Hematopoietic multipotent progenitor cell treated with erythropoietin and hydrocortisone succinate and interleukin-3 and kit ligand, for 17 days (in vitro differentiated cells): Measurements from ENCODE around the gene CASKIN1.
"Not testable (repeated sequence)": the region's sequence is repeated elsewhere in the genome, so short reads cannot be mapped to it uniquely, and the experiment has no call there.

Experiments used
- DNase-seq: peaks from one replicate; pipeline ENCODE4 v3.0.0-alpha.2; 2015; ENCODE audit warnings: low spot score

The CASKIN1 gene

GRCh38 chr16:2196162-2196980 lies at the start of gene CASKIN1:
TSS of gene CASKIN1 (minus strand) at chr16:2196605. CDS start at chr16:2196432, 173 bp downstream.
- DNase-seq = no peak

- no peak for DNase-seq
Measured at GRCh38 chr16:2244926-2245795, 48.8 kb upstream of the CASKIN1 start.

- no peak for DNase-seq
Measured at GRCh38 chr16:2244301-2244700, 47.9 kb upstream of the CASKIN1 start.

GRCh38 chr16:2243781-2244180 lies 47.4 kb upstream of the CASKIN1 start:
- DNase-seq = no peak

GRCh38 chr16:2243031-2243528 lies 46.7 kb upstream of the CASKIN1 start:
- no peak for DNase-seq

- no peak for DNase-seq
Measured at GRCh38 chr16:2242598-2242997, 46.2 kb upstream of the CASKIN1 start.

- DNase-seq = not testable (repeated sequence)
Measured at GRCh38 chr16:2240331-2240730, 43.9 kb upstream of the CASKIN1 start.

GRCh38 chr16:2238838-2239675 lies 42.7 kb upstream of the CASKIN1 start:
- no peak for DNase-seq

- DNase-seq = no peak
Measured at GRCh38 chr16:2238150-2238837, 41.9 kb upstream of the CASKIN1 start.

DNA sequence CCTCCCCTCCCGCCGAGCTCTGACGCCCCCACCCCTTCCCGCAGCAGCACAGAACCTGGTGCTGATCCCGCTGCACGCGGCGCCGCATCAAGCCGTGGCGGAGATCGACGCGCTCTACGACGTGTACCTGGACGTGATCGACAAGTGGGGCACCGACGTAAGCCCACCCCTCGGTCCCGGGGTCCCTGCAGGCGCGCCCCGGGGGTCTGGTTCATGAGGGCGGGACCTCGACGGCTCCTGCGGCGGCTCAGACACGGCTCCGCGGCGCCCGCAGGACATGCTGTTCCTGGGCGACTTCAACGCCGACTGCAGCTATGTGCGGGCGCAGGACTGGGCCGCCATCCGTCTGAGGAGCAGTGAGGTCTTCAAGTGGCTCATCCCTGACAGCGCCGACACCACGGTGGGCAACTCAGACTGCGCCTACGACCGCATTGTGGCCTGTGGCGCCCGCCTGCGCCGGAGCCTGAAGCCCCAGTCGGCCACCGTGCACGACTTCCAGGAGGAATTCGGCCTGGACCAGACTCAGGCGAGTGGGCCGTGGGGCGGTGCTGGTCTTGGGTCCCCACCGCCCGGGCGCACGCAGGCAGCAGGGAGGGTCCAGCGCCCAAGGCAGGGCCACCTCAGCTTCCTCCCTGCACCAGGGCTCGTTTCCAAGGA lies 41.2 kb upstream of the CASKIN1 start:
- no peak for DNase-seq

DNA sequence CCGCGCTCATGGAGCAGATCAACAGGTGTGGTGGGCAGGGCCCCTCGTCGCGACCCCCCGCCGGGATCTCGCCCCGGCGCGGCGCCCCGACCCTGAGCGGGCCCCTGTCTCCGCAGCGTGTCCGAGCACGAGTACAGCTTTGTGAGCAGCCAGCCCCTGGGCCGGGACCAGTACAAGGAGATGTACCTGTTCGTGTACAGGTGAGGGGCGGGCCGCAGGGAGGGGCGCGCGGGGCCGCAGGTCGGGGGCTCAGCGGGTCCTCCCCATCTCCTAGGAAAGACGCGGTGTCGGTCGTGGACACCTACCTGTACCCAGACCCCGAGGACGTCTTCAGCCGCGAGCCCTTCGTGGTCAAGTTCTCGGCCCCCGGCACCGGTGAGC lies 40.7 kb upstream of the CASKIN1 start:
- no peak for DNase-seq

DNA sequence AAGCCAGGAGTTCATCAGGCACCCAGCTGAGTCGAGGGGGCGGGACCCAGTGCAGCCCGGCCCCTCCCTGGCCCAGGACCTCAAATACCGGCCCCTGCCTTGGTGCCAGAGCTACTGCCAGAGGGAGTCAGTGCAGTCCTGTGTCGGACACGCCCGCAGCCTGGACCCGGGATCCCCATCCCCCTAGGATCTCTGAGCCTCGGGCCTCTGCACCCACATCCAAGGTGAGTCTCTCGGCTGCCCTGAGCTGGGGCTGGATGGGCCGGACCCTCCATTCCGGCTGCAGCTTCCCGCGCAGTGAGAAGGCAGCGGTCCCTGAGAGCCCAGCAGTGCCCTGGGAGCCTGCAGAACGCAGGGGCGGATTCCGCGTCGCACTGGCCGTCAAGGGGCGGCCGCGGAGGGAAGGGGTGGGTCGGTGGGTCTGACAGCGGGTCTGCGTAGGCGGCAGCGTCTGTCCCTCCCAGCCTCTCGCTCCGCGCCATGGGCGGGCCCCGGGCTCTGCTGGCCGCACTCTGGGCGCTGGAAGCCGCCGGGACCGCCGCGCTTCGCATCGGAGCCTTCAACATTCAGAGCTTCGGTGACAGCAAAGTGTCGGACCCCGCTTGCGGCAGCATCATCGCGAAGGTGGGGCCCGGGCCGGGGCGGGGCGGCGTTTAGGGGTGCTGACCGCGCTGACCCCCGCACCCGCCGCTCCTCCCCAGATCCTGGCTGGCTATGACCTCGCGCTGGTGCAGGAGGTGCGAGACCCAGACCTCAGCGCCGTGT lies 40.1 kb upstream of the CASKIN1 start, which contains the start of gene DNASE1L2:
Gene DNASE1L2 (plus strand): TSS at position 108 of the 765 bp plus-strand sequence. CDS start 373 bp downstream, at position 481.
- DNase-seq = no peak

GRCh38 chr16:2235695-2236336 lies 39.4 kb upstream of the CASKIN1 start:
- no peak for DNase-seq

DNA sequence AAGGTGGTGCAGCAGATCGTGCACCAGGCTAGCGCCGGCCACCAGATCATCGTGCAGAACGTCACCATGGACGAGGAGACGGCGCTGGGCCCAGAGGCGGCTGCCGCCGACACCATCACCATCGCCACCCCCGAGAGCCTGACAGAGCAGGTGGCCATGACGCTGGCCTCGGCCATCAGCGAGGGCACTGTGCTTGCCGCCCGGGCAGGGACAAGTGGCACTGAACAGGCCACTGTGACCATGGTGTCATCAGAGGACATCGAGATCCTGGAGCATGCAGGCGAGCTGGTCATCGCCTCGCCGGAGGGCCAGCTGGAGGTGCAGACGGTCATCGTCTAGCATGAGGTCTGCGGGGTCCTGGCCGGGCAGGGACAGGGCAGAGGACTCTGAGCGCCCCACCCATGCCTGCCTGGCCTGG lies 38.8 kb upstream of the CASKIN1 start:
- DNase-seq = no peak

DNA sequence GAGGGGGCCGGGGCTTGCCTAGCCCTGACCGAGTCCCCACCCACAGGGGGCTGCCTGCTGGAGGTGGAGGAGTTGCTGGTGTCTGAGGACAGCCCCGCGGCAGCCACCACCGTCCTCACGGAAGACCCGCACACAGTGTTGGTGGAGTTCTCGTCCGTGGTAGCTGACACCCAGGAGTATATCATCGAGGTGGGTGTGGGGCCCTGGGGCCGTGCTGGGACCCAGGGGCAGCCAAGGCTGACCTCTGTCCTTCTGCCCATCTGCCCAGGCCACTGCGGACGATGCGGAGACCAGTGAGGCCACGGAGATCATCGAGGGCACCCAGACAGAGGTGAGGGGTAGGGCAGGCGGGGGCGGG lies 38.4 kb upstream of the CASKIN1 start:
- DNase-seq = no peak

DNA sequence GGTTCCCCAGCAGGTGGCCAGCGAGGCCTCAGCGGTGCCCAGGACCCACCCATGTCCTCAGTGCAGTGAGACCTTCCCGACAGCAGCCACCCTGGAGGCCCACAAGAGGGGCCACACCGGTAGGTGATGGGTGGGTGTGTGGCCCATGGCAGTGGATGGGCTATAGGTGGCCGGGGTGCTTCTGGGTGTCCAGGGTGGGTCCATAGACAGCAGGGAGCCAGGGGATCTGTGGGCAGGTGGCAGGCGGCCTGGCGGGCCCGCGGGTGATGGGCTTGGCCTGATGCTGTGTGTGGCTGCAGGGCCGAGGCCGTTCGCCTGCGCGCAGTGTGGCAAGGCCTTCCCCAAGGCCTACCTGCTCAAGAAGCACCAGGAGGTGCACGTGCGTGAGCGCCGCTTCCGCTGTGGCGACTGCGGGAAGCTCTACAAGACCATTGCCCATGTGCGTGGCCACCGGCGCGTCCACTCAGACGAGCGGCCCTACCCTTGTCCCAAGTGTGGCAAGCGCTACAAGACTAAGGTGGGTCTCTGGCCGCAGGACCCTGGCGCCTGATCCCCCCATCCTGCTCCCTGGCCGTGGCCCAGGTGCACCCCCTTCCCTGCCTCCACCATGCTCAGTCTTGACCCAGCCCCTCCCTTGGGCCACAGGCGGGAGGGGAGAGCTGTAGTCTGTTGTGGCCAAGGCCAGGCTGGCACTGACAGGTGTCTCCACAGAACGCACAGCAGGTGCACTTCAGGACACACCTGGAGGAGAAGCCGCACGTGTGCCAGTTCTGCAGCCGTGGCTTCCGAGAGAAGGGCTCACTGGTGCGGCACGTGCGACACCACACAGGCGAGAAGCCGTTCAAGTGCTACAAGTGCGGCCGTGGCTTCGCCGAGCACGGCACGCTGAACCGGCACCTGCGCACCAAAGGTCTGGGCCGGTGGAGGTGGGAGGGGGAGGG lies 37.7 kb upstream of the CASKIN1 start:
- DNase-seq = no peak

- no peak for DNase-seq
Measured at GRCh38 chr16:2233046-2233775, 36.8 kb upstream of the CASKIN1 start.
